ENCODE results near the gene FNDC3B. TPM values are rescaled to one million over a fixed set of nuclear protein-coding genes. Genes with fewer than 3 reads are reported as not detected.

Gene FNDC3B
- total RNA-seq, 2 donors from 2014 or later, result 80.6 to 107 TPM

GRCh38 chr3:172231318-172231901, 192.0 kb downstream of the FNDC3B start:
- no peak overlapping the region for H3K27ac ChIP-seq (ENCODE audit: low read depth, low read length)
- no peak for DNase-seq
- H3K9ac ChIP-seq (ENCODE audit: extremely low read depth, low read length, poor library complexity, severe bottlenecking), result no peak overlapping the region
- no peaks in the 10 kb centered on the region for H3K27me3 ChIP-seq (ENCODE audit: control insufficient read depth, insufficient read depth, low read length, poor library complexity, severe bottlenecking)
- Mint-ChIP-seq H3K27me3 (ENCODE audit: insufficient read depth) (no peaks in the 10 kb centered on the region), H3K27ac (no peak overlapping the region), H3K36me3 (ENCODE audit: low read depth) (peaks cover 50% of the 10 kb centered on the region), H3K9me3 (no peaks in the 10 kb centered on the region), H3K4me3 (no peak overlapping the region), H3K4me1 (peaks cover 14% of the 10 kb centered on the region)
- H3K4me3 ChIP-seq (ENCODE audit: low read length), result no peak overlapping the region
- peaks cover 6% of the 10 kb centered on the region for H3K4me1 ChIP-seq (ENCODE audit: control insufficient read depth, insufficient read depth, low read length)
- H3K36me3 ChIP-seq (ENCODE audit: control insufficient read depth, insufficient read depth, low read length), result peaks cover 73% of the 10 kb centered on the region
- TF ChIP-seq CTCF (conservative IDR thresholded peaks at IDR 0.05), result no peak
- H3K9me3 ChIP-seq (ENCODE audit: control insufficient read depth, low read length), result no peaks in the 10 kb centered on the region
- WGBS, 2 experiments (ENCODE audit: insufficient coverage in 1 of 2, insufficient read length in 1 of 2), result 92 to 100% methylated on average over 3 to 7 of the region's 8 CpGs

DNA sequence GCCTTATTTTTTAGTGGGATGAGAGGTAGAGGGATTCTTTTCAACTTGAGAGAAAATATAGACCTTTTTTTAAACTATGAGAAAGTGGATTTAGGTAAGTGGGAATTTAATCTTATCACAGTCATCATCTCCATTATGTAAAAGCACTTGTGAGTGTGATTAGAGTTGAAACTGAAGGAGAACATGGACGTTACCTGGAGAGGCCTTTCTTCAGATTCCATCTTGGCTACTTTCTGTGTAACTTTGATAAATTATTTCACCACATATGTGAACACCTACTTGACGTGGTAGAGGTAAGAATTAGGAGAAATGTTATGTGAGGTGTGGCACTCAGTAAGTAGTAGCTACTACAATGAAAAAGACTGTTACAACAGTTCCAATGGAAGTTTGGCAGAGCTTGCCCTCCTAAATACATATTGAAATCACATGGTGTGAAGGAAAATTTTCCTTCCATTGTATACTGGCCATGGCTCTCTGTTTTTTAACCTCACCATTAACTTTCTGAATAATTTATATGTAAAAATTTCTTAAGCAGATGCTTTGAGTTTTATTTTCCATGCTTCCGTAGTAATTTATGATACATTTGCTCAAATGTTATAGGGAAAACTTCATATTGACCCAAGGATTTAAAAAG, 193.3 kb downstream of the FNDC3B start:
- Histone ChIP-seq H3K36me3 (ENCODE audit: control insufficient read depth, insufficient read depth, low read length) (peaks cover 72% of the 10 kb centered on the region), H3K27ac (ENCODE audit: low read depth, low read length) (no peak overlapping the region), H3K4me3 (ENCODE audit: low read length) (no peak overlapping the region), H3K9ac (ENCODE audit: extremely low read depth, low read length, poor library complexity, severe bottlenecking) (no peak overlapping the region), H3K4me1 (ENCODE audit: control insufficient read depth, insufficient read depth, low read length) (peaks cover 6% of the 10 kb centered on the region), H3K27me3 (ENCODE audit: control insufficient read depth, insufficient read depth, low read length, poor library complexity, severe bottlenecking) (no peaks in the 10 kb centered on the region), H3K9me3 (ENCODE audit: control insufficient read depth, low read length) (no peaks in the 10 kb centered on the region)
- DNase-seq, result no peak
- Mint-ChIP-seq H3K27ac (no peak overlapping the region), H3K4me1 (peaks cover 14% of the 10 kb centered on the region), H3K27me3 (ENCODE audit: insufficient read depth) (no peaks in the 10 kb centered on the region), H3K4me3 (no peak overlapping the region), H3K9me3 (no peaks in the 10 kb centered on the region), H3K36me3 (ENCODE audit: low read depth) (peaks cover 47% of the 10 kb centered on the region)
- TF ChIP-seq CTCF (conservative IDR thresholded peaks at IDR 0.05), result no peak
- 90% methylated on average over 2 of the region's 3 CpGs; no CpG with 5 or more reads in 1 of the 2 experiments for WGBS, 2 experiments (ENCODE audit: insufficient coverage in 1 of 2, insufficient read length in 1 of 2)

GRCh38 chr3:172233474-172234277, 194.3 kb downstream of the FNDC3B start:
- no peak overlapping the region for H3K27ac ChIP-seq (ENCODE audit: low read depth, low read length)
- no peaks in the 10 kb centered on the region for H3K27me3 Mint-ChIP-seq (ENCODE audit: insufficient read depth)

More at GRCh38 chr3:172233474-172234277, 194.3 kb downstream of the FNDC3B start:
- H3K27me3 ChIP-seq (ENCODE audit: control insufficient read depth, insufficient read depth, low read length, poor library complexity, severe bottlenecking), result no peaks in the 10 kb centered on the region
- H3K9me3 ChIP-seq (ENCODE audit: control insufficient read depth, low read length), result no peaks in the 10 kb centered on the region
- Mint-ChIP-seq H3K36me3 (ENCODE audit: low read depth) (peaks cover 48% of the 10 kb centered on the region), H3K4me1 (peaks cover 14% of the 10 kb centered on the region), H3K4me3 (no peak overlapping the region), H3K9me3 (peaks cover 4% of the 10 kb centered on the region), H3K27ac (no peak overlapping the region)
- peaks cover 72% of the 10 kb centered on the region for H3K36me3 ChIP-seq (ENCODE audit: control insufficient read depth, insufficient read depth, low read length)
- no peak for TF ChIP-seq CTCF (conservative IDR thresholded peaks at IDR 0.05)
- no peak overlapping the region for H3K9ac ChIP-seq (ENCODE audit: extremely low read depth, low read length, poor library complexity, severe bottlenecking)
- 86% methylated on average over 7 to 8 of the region's 8 CpGs for WGBS, 2 experiments (ENCODE audit: insufficient coverage in 1 of 2, insufficient read length in 1 of 2)
- no peak for DNase-seq
- H3K4me1 ChIP-seq (ENCODE audit: control insufficient read depth, insufficient read depth, low read length), result peaks cover 6% of the 10 kb centered on the region
- H3K4me3 ChIP-seq (ENCODE audit: low read length), result no peak overlapping the region

All from endodermal cell (in vitro differentiated cells).